ENCODE results near the gene SFT2D1. TPM values are rescaled to one million over a fixed set of nuclear protein-coding genes. Genes with fewer than 3 reads are reported as not detected.

SFT2D1 gene
- total RNA-seq, 1 donor from 2014 or later: 23.3 TPM

- intact Hi-C loops (cut with DNase I): no loop called here
- no peak for DNase-seq (ENCODE audit: extremely low spot score in 2 of 2)
- H3K27me3 ChIP-seq: peaks cover 9% of the 10 kb centered on the region
- peaks cover 21% of the 10 kb centered on the region for H3K4me1 ChIP-seq
- no peaks in the 10 kb centered on the region for H3K36me3 ChIP-seq
- no peak within 1 kb of the TSS for H3K27ac ChIP-seq
- H3K4me3 ChIP-seq: peak within 1 kb of the TSS; percentile 41 to 42
- no peaks in the 10 kb centered on the region for H3K9me3 ChIP-seq
- no peak for TF ChIP-seq CTCF (IDR thresholded peaks at IDR 0.05)
- TF ChIP-seq POLR2AphosphoS5 (IDR thresholded peaks at IDR 0.05; ENCODE audit: insufficient read depth in 1 of 2, low read depth in 1 of 2): no peak
- TF ChIP-seq POLR2A (IDR thresholded peaks at IDR 0.05): no peak
Observed at GRCh38 chr6:166308033-166308768, 34.1 kb downstream of the SFT2D1 start, which contains the start of gene PRR18. PRR18 (minus strand) TSS chr6:166308392; CDS start chr6:166308142, 250 bp downstream.

DNA sequence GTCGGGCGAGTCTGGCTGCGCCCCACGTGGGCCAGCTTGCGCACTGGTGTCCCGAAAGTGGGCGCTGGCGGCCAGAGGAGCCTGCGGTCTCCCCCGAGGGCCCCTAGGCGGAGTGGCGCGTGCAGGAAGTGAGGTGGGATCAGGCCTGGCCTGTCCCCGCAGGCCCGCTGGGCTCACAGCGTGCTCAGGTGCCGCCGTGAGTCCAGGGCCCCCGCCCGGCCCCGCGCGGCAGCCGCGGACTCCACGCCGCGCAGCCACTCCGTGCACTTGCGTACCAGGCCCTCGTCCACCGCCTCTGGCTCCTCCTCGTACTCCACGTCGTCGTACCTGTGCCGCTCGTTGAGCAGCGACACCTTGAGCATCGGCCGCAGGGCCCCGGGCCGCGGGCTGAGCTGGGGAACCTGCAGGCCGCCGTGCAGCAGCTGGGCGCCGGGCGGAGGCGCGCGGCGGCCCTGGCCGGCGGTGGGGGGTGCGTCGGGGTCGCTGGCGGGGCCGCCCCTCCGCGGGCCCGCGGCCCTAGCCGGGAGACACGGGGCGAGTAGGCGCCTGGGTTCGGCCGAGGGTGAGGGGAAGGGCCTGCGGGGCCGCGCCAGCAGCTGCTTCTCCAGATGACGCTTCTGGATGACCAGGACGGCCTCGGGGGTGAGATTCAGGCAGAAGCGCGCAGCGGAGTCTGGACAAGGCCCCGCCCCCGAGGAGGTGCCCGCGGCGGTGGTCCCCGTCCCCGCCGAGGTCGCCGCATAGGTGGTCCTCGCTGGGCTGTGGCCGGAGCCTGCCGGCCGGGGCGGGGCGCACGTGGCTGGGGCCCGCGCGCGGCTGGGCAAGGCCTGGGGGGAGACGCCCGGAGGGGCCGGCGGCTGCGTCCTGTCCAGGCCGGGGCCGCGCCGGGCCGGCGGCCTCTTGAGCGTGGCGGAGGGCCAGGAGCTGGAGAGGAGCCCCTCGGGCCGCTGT is 35.0 kb downstream of the SFT2D1 start:
- Histone ChIP-seq H3K9me3 (no peaks in the 10 kb centered on the region), H3K27ac (no peak overlapping the region), H3K27me3 (peaks cover 9% of the 10 kb centered on the region), H3K36me3 (no peaks in the 10 kb centered on the region), H3K4me3 (peak overlapping the region; percentile 41 to 42), H3K4me1 (peaks cover 21% of the 10 kb centered on the region)
- TF ChIP-seq CTCF (IDR thresholded peaks at IDR 0.05) (no peak), POLR2A (IDR thresholded peaks at IDR 0.05) (no peak), POLR2AphosphoS5 (IDR thresholded peaks at IDR 0.05; ENCODE audit: insufficient read depth in 1 of 2, low read depth in 1 of 2) (no peak)
- intact Hi-C loops (cut with DNase I): no loop called here
- no peak for DNase-seq (ENCODE audit: extremely low spot score in 2 of 2)

GRCh38 chr6:166306378-166307081 is 35.8 kb downstream of the SFT2D1 start:
- TF ChIP-seq POLR2AphosphoS5 (IDR thresholded peaks at IDR 0.05; ENCODE audit: insufficient read depth in 1 of 2, low read depth in 1 of 2) (no peak), POLR2A (IDR thresholded peaks at IDR 0.05) (no peak), CTCF (IDR thresholded peaks at IDR 0.05) (no peak)
- no peak for DNase-seq (ENCODE audit: extremely low spot score in 2 of 2)
- H3K9me3 ChIP-seq: no peaks in the 10 kb centered on the region
- H3K36me3 ChIP-seq: no peaks in the 10 kb centered on the region
- peaks cover 21% of the 10 kb centered on the region for H3K4me1 ChIP-seq
- H3K27ac ChIP-seq: no peak overlapping the region
- intact Hi-C loops (cut with DNase I): no loop called here
- H3K4me3 ChIP-seq: peak overlapping the region; percentile 41 to 42
- H3K27me3 ChIP-seq: peaks cover 9% of the 10 kb centered on the region

- no peak overlapping the region for H3K27ac ChIP-seq
- no peak for DNase-seq (ENCODE audit: extremely low spot score in 2 of 2)
- peaks cover 21% of the 10 kb centered on the region for H3K4me1 ChIP-seq
- TF ChIP-seq CTCF (IDR thresholded peaks at IDR 0.05) (no peak), POLR2A (IDR thresholded peaks at IDR 0.05) (no peak), POLR2AphosphoS5 (IDR thresholded peaks at IDR 0.05; ENCODE audit: insufficient read depth in 1 of 2, low read depth in 1 of 2) (no peak)
- H3K27me3 ChIP-seq: peaks cover 9% of the 10 kb centered on the region
- intact Hi-C loops (cut with DNase I): no loop called here
- H3K9me3 ChIP-seq: no peaks in the 10 kb centered on the region
- H3K4me3 ChIP-seq: no peak overlapping the region
- no peaks in the 10 kb centered on the region for H3K36me3 ChIP-seq
Observed at GRCh38 chr6:166305562-166306117, 36.7 kb downstream of the SFT2D1 start.
